SK-N-SH (cell line): ENCODE measurements around the gene CCR9. TPM values are rescaled to one million over a fixed set of nuclear protein-coding genes. Genes with fewer than 3 reads are reported as not detected.

Experiments
- CTCF ChIA-PET: fragments of 300-600, 350-600 bp; formaldehyde crosslinking; extraction: SDS; loops from one replicate; lab custom pipeline; 2021; lab: Yijun Ruan, JAX
- POLR2A ChIA-PET: fragments of 350-600 bp; sonication (Branson Sonifier 250); formaldehyde crosslinking; extraction: SDS; loops from one replicate; lab custom pipeline; 2020; ENCODE audit warnings: antibody characterized with exemption, inconsistent platforms; lab: Yijun Ruan, JAX
- DNase-seq: peaks from one replicate; pipeline ENCODE4 v3.0.0; 2012
- H2AFZ ChIP-seq: fragments of 200-600 bp; sonication (generic); 2 replicates; pipeline ENCODE4 v1.8.1; 2016; ENCODE audit warnings: antibody characterized with exemption, mild to moderate bottlenecking, low read depth
- H3F3A ChIP-seq: fragments of 200-600 bp; sonication (generic); replicated peaks from 2 replicates; pipeline ENCODE3; 2016; ENCODE audit warnings: antibody characterized with exemption, mild to moderate bottlenecking; ENCODE audit not compliant: insufficient read depth
- H3K27ac ChIP-seq, 2 experiments: fragments of 200-500 bp in 1 of 2; fragments of 200-600 bp in 1 of 2; sonication (Bioruptor generic) in 1 of 2; sonication (generic), shearing (Covaris generic) in 1 of 2; 2 replicates each; pipeline versions ENCODE4 v1.5.1 to v1.6.1; 2014 to 2016; ENCODE audit warnings: low read depth in 2 of 2, inconsistent platforms in 1 of 2, low read length in 1 of 2, mild to moderate bottlenecking in 1 of 2, mixed read lengths in 1 of 2
- H3K27me3 ChIP-seq: fragments of 200-600 bp; sonication (generic), shearing (Covaris generic); 2 replicates; pipeline ENCODE4 v1.6.1; 2016; ENCODE audit warnings: mixed run types; ENCODE audit not compliant: insufficient read depth
- H3K36me3 ChIP-seq, 2 experiments: fragments of 200-500 bp in 1 of 2; fragments of 200-600 bp in 1 of 2; sonication (Bioruptor generic) in 1 of 2; sonication (generic) in 1 of 2; replicated peaks in 1 of 2; 2 replicates each; pipeline versions ENCODE3 to v1.5.1; 2014 to 2016; ENCODE audit warnings: low read length in 1 of 2, mild to moderate bottlenecking in 1 of 2; ENCODE audit not compliant: insufficient read depth in 2 of 2, control insufficient read depth in 1 of 2
- H3K4me1 ChIP-seq, 2 experiments: fragments of 200-500 bp in 1 of 2; fragments of 200-600 bp in 1 of 2; sonication (Bioruptor generic) in 1 of 2; sonication (generic), shearing (Covaris generic) in 1 of 2; 2 replicates each; pipeline versions ENCODE4 v1.5.1 to v1.6.1; 2014 to 2016; ENCODE audit warnings: low read depth in 1 of 2, low read length in 1 of 2, mixed run types in 1 of 2; ENCODE audit not compliant: insufficient read depth in 2 of 2, control insufficient read depth in 1 of 2
- H3K4me2 ChIP-seq: fragments of 200-600 bp; sonication (generic), shearing (Covaris generic); 2 replicates; pipeline ENCODE4 v1.6.1; 2017; ENCODE audit warnings: mixed run types
- H3K4me3 ChIP-seq, 2 experiments: fragments of 200-500 bp in 1 of 2; fragments of 200-600 bp in 1 of 2; sonication (Bioruptor generic) in 1 of 2; sonication (generic), shearing (Covaris generic) in 1 of 2; 2 replicates each; pipeline versions ENCODE4 v1.5.1 to v1.8.1; 2014 to 2016; ENCODE audit warnings: low read depth in 2 of 2, inconsistent platforms in 1 of 2, low read length in 1 of 2, mild to moderate bottlenecking in 1 of 2, mixed read lengths in 1 of 2, moderate library complexity in 1 of 2
- H3K79me2 ChIP-seq: fragments of 200-600 bp; sonication (generic); 2 replicates; pipeline ENCODE4 v1.8.1; 2017; ENCODE audit warnings: mild to moderate bottlenecking; ENCODE audit not compliant: insufficient read depth
- H3K9ac ChIP-seq: fragments of 200-600 bp; sonication (generic); 2 replicates; pipeline ENCODE4 v1.6.1; 2017; ENCODE audit warnings: mixed run types
- H3K9me2 ChIP-seq: fragments of 200-600 bp; sonication (generic); 2 replicates; pipeline ENCODE4 v1.6.1; 2017; ENCODE audit warnings: mixed run types
- H3K9me3 ChIP-seq: fragments of 200-600 bp; sonication (generic); 2 replicates; pipeline ENCODE4 v1.6.1; 2017; ENCODE audit warnings: mixed run types, mild to moderate bottlenecking, moderate library complexity
- H4K20me1 ChIP-seq: fragments of 200-600 bp; sonication (generic); 2 replicates; pipeline ENCODE4 v1.6.1; 2017; ENCODE audit warnings: mild to moderate bottlenecking, mixed run types; ENCODE audit not compliant: insufficient read depth
- CHD2 ChIP-seq: fragments of 150-350 bp; IDR thresholded peaks from 2 replicates; pipeline ENCODE4 v1.6.1; 2018; ENCODE audit warnings: low read length; ENCODE audit not compliant: partially characterized antibody
- ELF1 ChIP-seq: IDR thresholded peaks from 2 replicates; pipeline ENCODE4 v1.4.0; 2012
- FOSL2 ChIP-seq: IDR thresholded peaks from 2 replicates; pipeline ENCODE4 v1.4.0; 2012; ENCODE audit warnings: low read depth, mild to moderate bottlenecking, moderate library complexity, borderline replicate concordance
- FOXJ3 ChIP-seq: sonication (generic); formaldehyde crosslinking; IDR thresholded peaks from 2 replicates; pipeline ENCODE4 v1.5.1; 2020; ENCODE audit warnings: mild to moderate bottlenecking, missing genetic modification reagents
- FOXM1 ChIP-seq: IDR thresholded peaks from 2 replicates; pipeline ENCODE4 v1.4.0; 2012; ENCODE audit warnings: low read depth, mild to moderate bottlenecking
- GABPA ChIP-seq: IDR thresholded peaks from 2 replicates; pipeline ENCODE4 v1.4.0; 2012; ENCODE audit warnings: low read depth, mild to moderate bottlenecking
- GATA2 ChIP-seq: sonication (generic); formaldehyde crosslinking; IDR thresholded peaks from 2 replicates; pipeline ENCODE4 v1.5.0; 2020; ENCODE audit warnings: mild to moderate bottlenecking, missing genetic modification reagents
- MEF2A ChIP-seq: IDR thresholded peaks from 2 replicates; pipeline ENCODE4 v1.4.0; 2012; ENCODE audit warnings: low read depth, borderline replicate concordance
- NRF1 ChIP-seq: IDR thresholded peaks from 2 replicates; pipeline ENCODE4 v1.6.1; 2012; ENCODE audit warnings: low read depth, mild to moderate bottlenecking, low read length
- POLR2AphosphoS5 ChIP-seq: IDR thresholded peaks from 2 replicates; pipeline ENCODE4 v1.6.1; 2012; ENCODE audit warnings: low read depth, low read length
- RAD21 ChIP-seq: IDR thresholded peaks from 2 replicates; pipeline ENCODE4 v1.6.1; 2012; ENCODE audit warnings: mild to moderate bottlenecking, low read length
- RCOR1 ChIP-seq: fragments of 150-350 bp; IDR thresholded peaks from 2 replicates; pipeline ENCODE4 v1.6.1; 2017; ENCODE audit warnings: antibody characterized with exemption, low read length
- RFX5 ChIP-seq: IDR thresholded peaks from 2 replicates; pipeline ENCODE4 v1.6.1; 2012; ENCODE audit warnings: mild to moderate bottlenecking, improper control_type of control experiment, low read length
- RXRA ChIP-seq: IDR thresholded peaks from 2 replicates; pipeline ENCODE4 v1.4.0; 2012; ENCODE audit warnings: low read depth, mild to moderate bottlenecking, borderline replicate concordance
- SMC3 ChIP-seq: IDR thresholded peaks from 2 replicates; pipeline ENCODE4 v1.6.1; 2012; ENCODE audit warnings: low read depth, low read length, improper control_type of control experiment
- TEAD4 ChIP-seq: IDR thresholded peaks from 2 replicates; pipeline ENCODE4 v1.4.0; 2012; ENCODE audit warnings: mild to moderate bottlenecking, borderline replicate concordance; ENCODE audit not compliant: insufficient read depth
- YY1 ChIP-seq: IDR thresholded peaks from 2 replicates; pipeline ENCODE4 v1.4.0; 2012; ENCODE audit warnings: low read depth, mild to moderate bottlenecking
- WGBS: methylation state at CpG from one replicate; pipeline ENCODE4 v1.1.6; 2017; ENCODE audit warnings: low lambda C conversion rate; 5-methylcytosine and 5-hydroxymethylcytosine counted together
- polyA plus RNA-seq, 3 experiments: library from polyadenylated mRNA; depleted of rRNA; stranded (reverse); fragments of >200 nt; gene quantifications; 2 replicates each; pipeline ENCODE4 v1.2.3, GENCODE V29; 2012
- TF ChIP-seq, protein P1 (sequence below): fragments of 200-600 bp; sonication (generic); IDR thresholded peaks from 2 replicates; pipeline ENCODE4 v1.6.1; 2017; ENCODE audit warnings: antibody characterized with exemption, mild to moderate bottlenecking, moderate library complexity
- TF ChIP-seq, protein P2 (sequence below): IDR thresholded peaks from 2 replicates; pipeline ENCODE4 v1.4.0; 2012; ENCODE audit warnings: low read depth, borderline replicate concordance
- TF ChIP-seq, protein P3 (sequence below): IDR thresholded peaks from 2 replicates; pipeline ENCODE4 v1.4.0; 2012; ENCODE audit warnings: low read depth, borderline replicate concordance
- TF ChIP-seq, protein P4 (sequence below): fragments of 150-350 bp; IDR thresholded peaks from 2 replicates; pipeline ENCODE4 v1.6.1; 2017; ENCODE audit warnings: antibody characterized with exemption, low read length, low read depth, borderline replicate concordance

Gene CCR9
- polyA plus RNA-seq, 1 of the 3 experiments (the other 2 are of a cell fraction): not detected

DNA sequence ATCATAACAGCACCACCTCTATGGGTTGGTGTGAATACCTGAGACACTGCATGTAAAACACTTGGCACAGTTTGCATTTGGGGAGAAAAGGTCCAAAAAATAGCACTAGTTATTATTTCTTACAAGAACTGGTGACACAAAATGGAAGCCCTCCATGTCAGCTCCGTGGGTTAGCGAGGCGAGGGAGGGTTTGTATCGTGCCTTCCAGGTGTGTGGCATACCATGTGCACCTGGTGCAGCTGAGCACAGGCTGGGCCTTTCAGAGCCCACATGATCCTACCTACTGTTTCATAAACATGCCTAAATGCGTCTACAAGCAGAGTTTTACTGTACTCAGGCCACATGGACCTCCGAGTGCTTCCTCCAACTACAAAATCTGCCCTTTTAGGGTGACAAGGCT, 62.5 kb downstream of the CCR9 start:
- ChIA-PET CTCF (no interaction called here), POLR2A (no interaction called here)
- Histone ChIP-seq H3K27ac (no peak overlapping the region), H2AFZ (no peak overlapping the region), H3K9me3 (no peaks in the 10 kb centered on the region), H3K27me3 (no peaks in the 10 kb centered on the region), H3K9ac (no peak overlapping the region), H3F3A (no peaks in the 10 kb centered on the region), H3K36me3 (peaks cover 3 to 74% of the 10 kb centered on the region in 2 experiments), H3K4me1 (no peaks in the 10 kb centered on the region; a peak in 1 of 4 replicates), H3K79me2 (no peaks in the 10 kb centered on the region), H4K20me1 (no peaks in the 10 kb centered on the region), H3K9me2 (no peaks in the 10 kb centered on the region), H3K4me2 (no peak overlapping the region), H3K4me3 (no peak overlapping the region)
- TF ChIP-seq POLR2AphosphoS5: no peak
- WGBS: 97% methylated on average over 6 of the region's 6 CpGs
- DNase-seq: no peak

DNA sequence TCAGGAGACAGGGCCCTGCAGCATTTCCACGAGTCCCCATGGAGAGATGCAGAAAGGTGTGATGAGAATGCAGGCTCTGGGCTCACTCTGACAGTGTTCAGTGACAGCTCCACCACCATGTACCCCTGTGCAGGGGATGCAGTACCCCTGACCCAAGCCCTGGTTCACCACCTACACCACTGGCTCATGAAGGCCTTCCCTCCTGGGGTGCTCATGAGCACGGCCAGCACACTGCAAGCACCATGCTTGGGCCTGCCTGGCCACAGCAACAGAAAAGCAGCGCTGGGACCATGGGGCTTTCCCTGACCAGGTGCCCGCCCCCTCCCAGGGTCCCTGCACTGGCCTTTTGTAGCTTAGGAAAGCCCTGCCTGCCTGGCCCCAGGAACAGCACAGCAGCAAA, 63.1 kb downstream of the CCR9 start:
- TF ChIP-seq YY1 (no peak), MEF2A (no peak), RFX5 (no peak), GABPA (no peak), ELF1 (no peak), SMC3 (no peak), TEAD4 (no peak), CHD2 (no peak), NRF1 (no peak), GATA2 (CRISPR knock-in tag) (no peak), FOXJ3 (CRISPR knock-in tag) (no peak), RXRA (no peak), RAD21 (no peak), FOSL2 (no peak), RCOR1 (no peak), FOXM1 (no peak)
- TF ChIP-seq, protein P1, sequence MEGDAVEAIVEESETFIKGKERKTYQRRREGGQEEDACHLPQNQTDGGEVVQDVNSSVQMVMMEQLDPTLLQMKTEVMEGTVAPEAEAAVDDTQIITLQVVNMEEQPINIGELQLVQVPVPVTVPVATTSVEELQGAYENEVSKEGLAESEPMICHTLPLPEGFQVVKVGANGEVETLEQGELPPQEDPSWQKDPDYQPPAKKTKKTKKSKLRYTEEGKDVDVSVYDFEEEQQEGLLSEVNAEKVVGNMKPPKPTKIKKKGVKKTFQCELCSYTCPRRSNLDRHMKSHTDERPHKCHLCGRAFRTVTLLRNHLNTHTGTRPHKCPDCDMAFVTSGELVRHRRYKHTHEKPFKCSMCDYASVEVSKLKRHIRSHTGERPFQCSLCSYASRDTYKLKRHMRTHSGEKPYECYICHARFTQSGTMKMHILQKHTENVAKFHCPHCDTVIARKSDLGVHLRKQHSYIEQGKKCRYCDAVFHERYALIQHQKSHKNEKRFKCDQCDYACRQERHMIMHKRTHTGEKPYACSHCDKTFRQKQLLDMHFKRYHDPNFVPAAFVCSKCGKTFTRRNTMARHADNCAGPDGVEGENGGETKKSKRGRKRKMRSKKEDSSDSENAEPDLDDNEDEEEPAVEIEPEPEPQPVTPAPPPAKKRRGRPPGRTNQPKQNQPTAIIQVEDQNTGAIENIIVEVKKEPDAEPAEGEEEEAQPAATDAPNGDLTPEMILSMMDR: no peak
- TF ChIP-seq, protein P2, sequence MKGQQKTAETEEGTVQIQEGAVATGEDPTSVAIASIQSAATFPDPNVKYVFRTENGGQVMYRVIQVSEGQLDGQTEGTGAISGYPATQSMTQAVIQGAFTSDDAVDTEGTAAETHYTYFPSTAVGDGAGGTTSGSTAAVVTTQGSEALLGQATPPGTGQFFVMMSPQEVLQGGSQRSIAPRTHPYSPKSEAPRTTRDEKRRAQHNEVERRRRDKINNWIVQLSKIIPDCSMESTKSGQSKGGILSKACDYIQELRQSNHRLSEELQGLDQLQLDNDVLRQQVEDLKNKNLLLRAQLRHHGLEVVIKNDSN: no peak
- TF ChIP-seq, protein P3, sequence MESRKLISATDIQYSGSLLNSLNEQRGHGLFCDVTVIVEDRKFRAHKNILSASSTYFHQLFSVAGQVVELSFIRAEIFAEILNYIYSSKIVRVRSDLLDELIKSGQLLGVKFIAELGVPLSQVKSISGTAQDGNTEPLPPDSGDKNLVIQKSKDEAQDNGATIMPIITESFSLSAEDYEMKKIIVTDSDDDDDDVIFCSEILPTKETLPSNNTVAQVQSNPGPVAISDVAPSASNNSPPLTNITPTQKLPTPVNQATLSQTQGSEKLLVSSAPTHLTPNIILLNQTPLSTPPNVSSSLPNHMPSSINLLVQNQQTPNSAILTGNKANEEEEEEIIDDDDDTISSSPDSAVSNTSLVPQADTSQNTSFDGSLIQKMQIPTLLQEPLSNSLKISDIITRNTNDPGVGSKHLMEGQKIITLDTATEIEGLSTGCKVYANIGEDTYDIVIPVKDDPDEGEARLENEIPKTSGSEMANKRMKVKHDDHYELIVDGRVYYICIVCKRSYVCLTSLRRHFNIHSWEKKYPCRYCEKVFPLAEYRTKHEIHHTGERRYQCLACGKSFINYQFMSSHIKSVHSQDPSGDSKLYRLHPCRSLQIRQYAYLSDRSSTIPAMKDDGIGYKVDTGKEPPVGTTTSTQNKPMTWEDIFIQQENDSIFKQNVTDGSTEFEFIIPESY: no peak
- TF ChIP-seq, protein P4, sequence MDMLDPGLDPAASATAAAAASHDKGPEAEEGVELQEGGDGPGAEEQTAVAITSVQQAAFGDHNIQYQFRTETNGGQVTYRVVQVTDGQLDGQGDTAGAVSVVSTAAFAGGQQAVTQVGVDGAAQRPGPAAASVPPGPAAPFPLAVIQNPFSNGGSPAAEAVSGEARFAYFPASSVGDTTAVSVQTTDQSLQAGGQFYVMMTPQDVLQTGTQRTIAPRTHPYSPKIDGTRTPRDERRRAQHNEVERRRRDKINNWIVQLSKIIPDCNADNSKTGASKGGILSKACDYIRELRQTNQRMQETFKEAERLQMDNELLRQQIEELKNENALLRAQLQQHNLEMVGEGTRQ: no peak
- no peak for DNase-seq
- no peak overlapping the region for H2AFZ ChIP-seq
- ChIA-PET POLR2A (no interaction called here), CTCF (interaction anchor here (3.6 kb wide), 1 partner anchor 129 kb away, joined by 15 read pairs; no protein-coding TSS in a partner anchor)
- no peaks in the 10 kb centered on the region for H3K27me3 ChIP-seq
- no peaks in the 10 kb centered on the region for H3K79me2 ChIP-seq
- no peak overlapping the region for H3K9ac ChIP-seq
- H3K4me3 ChIP-seq: no peak overlapping the region
- peaks cover 3 to 79% of the 10 kb centered on the region in 2 experiments for H3K36me3 ChIP-seq
- no peaks in the 10 kb centered on the region; a peak in 1 of 4 replicates for H3K4me1 ChIP-seq
- H3K9me3 ChIP-seq: no peaks in the 10 kb centered on the region
- no peaks in the 10 kb centered on the region for H3K9me2 ChIP-seq
- no peak overlapping the region for H3K4me2 ChIP-seq
- H3F3A ChIP-seq: no peaks in the 10 kb centered on the region
- 100% methylated on average over 1 of the region's 4 CpGs for WGBS
- no peaks in the 10 kb centered on the region for H4K20me1 ChIP-seq
- H3K27ac ChIP-seq: no peak overlapping the region
